PC-9 (cell line): Measurements from ENCODE around the gene ADAMTS19.

Experiments used
- CTCF ChIP-seq: fragments of 200-600 bp; sonication (generic); conservative IDR thresholded peaks from 2 replicates; pipeline ENCODE4 v1.6.1; 2017; ENCODE audit warnings: mixed run types, antibody characterized with exemption, mild to moderate bottlenecking, moderate library complexity
- EZH2 ChIP-seq: fragments of 200-600 bp; sonication (generic); IDR thresholded peaks from 2 replicates; pipeline ENCODE4 v1.8.0; 2017; ENCODE audit warnings: antibody characterized with exemption, low read depth

GRCh38 chr5:129477532-129477931, 17.4 kb downstream of the ADAMTS19 start:
- no peak for TF ChIP-seq CTCF
- no peak for TF ChIP-seq EZH2
